HG02610 (cell line): ENCODE data around the gene EGFL7.
"Not testable (repeated sequence)": the region's sequence is repeated elsewhere in the genome, so short reads cannot be mapped to it uniquely, and the experiment has no call there.

Experiments
- ATAC-seq: cut with Tn5 transposase; IDR thresholded peaks from one replicate; pipeline ENCODE4 v1.9.1; 2021; ENCODE audit warnings: mild to moderate bottlenecking, moderate library complexity; ENCODE audit not compliant: unreplicated experiment

The EGFL7 gene

GRCh38 chr9:136696502-136696901, 33.8 kb downstream of the EGFL7 start:
- ATAC-seq: no peak

- ATAC-seq: no peak
Observed at GRCh38 chr9:136697146-136697820, 34.6 kb downstream of the EGFL7 start.

- no peak for ATAC-seq
Observed at GRCh38 chr9:136697821-136698526, 35.3 kb downstream of the EGFL7 start.

- ATAC-seq: no peak
Observed at GRCh38 chr9:136698635-136699246, 36.0 kb downstream of the EGFL7 start.

GRCh38 chr9:136700304-136700703, 37.6 kb downstream of the EGFL7 start:
- ATAC-seq: no peak

GRCh38 chr9:136700959-136701667, 38.4 kb downstream of the EGFL7 start:
- ATAC-seq: peak; percentile 54

GRCh38 chr9:136701668-136702053, 38.9 kb downstream of the EGFL7 start:
- ATAC-seq: no peak

GRCh38 chr9:136703276-136703860, 40.7 kb downstream of the EGFL7 start:
- ATAC-seq: no peak

- not testable (repeated sequence) for ATAC-seq
Observed at GRCh38 chr9:136704741-136705140, 42.0 kb downstream of the EGFL7 start.

- no peak for ATAC-seq
Observed at GRCh38 chr9:136705564-136705963, 42.8 kb downstream of the EGFL7 start.

GRCh38 chr9:136707011-136707410, 44.3 kb downstream of the EGFL7 start:
- ATAC-seq: no peak

- ATAC-seq: no peak
Observed at GRCh38 chr9:136707849-136708517, 45.3 kb downstream of the EGFL7 start.

GRCh38 chr9:136709454-136710109, 46.9 kb downstream of the EGFL7 start:
- no peak for ATAC-seq

GRCh38 chr9:136710543-136710942, 47.8 kb downstream of the EGFL7 start:
- no peak for ATAC-seq

- ATAC-seq: not testable (repeated sequence)
Observed at GRCh38 chr9:136711219-136711648, 48.5 kb downstream of the EGFL7 start.

- no peak for ATAC-seq
Observed at GRCh38 chr9:136711751-136712689, 49.3 kb downstream of the EGFL7 start, which contains the start of gene DIPK1B. Gene DIPK1B (plus strand): TSS chr9:136712572. CDS start chr9:136712666, 94 bp downstream.

- ATAC-seq: no peak
Observed at GRCh38 chr9:136712690-136713544, 50.2 kb downstream of the EGFL7 start.

- ATAC-seq: no peak
Observed at GRCh38 chr9:136713550-136713949, 50.8 kb downstream of the EGFL7 start.
